ENCODE data around the gene NIPAL3.
"Not testable (repeated sequence)": the region's sequence is repeated elsewhere in the genome, so short reads cannot be mapped to it uniquely, and the experiment has no call there.

NIPAL3 gene

DNA sequence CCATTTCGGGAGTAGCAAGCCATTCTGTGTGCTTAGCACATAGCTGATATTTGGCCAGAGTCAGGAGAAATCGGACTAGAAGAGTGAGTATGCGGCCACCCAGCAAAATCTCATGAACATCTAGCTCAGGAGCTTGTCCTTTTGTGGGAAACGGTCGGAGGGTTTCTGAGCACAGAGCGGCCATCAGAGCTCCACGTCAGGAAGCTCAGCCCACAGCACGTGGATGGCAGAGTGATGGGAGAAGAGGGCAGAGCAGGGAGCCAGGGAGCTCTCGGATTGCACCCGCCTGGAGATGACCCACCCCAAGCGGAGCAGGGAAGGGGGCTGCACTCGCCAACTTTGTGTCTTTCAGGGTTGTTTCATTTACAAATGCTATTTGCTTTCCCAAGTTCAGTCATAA lies 100.9 kb downstream of the NIPAL3 start:
- Histone ChIP-seq H3K27me3 (ENCODE audit: control insufficient read depth, insufficient read depth, low read length) (no peaks in the 10 kb centered on the region), H3K4me2 (ENCODE audit: low read length) (no peak overlapping the region), H2AFZ (no peak overlapping the region), H3K79me2 (no peaks in the 10 kb centered on the region), H3K9me3 (ENCODE audit: control insufficient read depth, low read length) (no peaks in the 10 kb centered on the region), H3K27ac (no peak overlapping the region), H3K4me3 (ENCODE audit: low read depth, low read length) (no peak overlapping the region), H3K9ac (no peak overlapping the region), H3K36me3 (ENCODE audit: control insufficient read depth, insufficient read depth, low read length) (no peaks in the 10 kb centered on the region), H3K4me1 (no peaks in the 10 kb centered on the region)
- TF ChIP-seq, protein P1, sequence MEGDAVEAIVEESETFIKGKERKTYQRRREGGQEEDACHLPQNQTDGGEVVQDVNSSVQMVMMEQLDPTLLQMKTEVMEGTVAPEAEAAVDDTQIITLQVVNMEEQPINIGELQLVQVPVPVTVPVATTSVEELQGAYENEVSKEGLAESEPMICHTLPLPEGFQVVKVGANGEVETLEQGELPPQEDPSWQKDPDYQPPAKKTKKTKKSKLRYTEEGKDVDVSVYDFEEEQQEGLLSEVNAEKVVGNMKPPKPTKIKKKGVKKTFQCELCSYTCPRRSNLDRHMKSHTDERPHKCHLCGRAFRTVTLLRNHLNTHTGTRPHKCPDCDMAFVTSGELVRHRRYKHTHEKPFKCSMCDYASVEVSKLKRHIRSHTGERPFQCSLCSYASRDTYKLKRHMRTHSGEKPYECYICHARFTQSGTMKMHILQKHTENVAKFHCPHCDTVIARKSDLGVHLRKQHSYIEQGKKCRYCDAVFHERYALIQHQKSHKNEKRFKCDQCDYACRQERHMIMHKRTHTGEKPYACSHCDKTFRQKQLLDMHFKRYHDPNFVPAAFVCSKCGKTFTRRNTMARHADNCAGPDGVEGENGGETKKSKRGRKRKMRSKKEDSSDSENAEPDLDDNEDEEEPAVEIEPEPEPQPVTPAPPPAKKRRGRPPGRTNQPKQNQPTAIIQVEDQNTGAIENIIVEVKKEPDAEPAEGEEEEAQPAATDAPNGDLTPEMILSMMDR (IDR thresholded peaks at IDR 0.05): no peak

DNA sequence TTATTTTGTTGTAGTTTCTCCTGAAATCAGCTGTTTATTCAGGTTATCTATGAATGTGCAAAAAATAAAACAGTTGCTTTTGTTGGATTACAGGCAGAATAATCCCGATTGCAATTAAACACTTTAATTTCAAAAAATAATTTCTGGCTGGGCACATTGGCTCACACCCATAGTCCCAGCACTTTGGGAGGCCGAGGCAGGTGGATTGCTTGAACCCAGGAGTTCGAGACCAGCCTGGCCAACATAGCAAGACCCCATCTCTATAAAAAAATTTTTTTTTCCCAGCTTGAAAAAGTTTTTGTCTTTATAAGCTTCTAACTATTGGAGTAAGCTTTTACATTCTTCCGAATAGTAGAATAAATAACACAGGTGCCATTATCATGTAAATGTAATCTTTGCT lies 102.3 kb downstream of the NIPAL3 start:
- Histone ChIP-seq H3K9me3 (ENCODE audit: control insufficient read depth, low read length) (no peaks in the 10 kb centered on the region), H3K4me3 (ENCODE audit: low read depth, low read length) (no peak overlapping the region), H3K79me2 (no peaks in the 10 kb centered on the region), H3K4me1 (no peaks in the 10 kb centered on the region), H2AFZ (no peak overlapping the region), H3K4me2 (ENCODE audit: low read length) (no peak overlapping the region), H3K27me3 (ENCODE audit: control insufficient read depth, insufficient read depth, low read length) (no peaks in the 10 kb centered on the region), H3K36me3 (ENCODE audit: control insufficient read depth, insufficient read depth, low read length) (no peaks in the 10 kb centered on the region), H3K27ac (no peak overlapping the region), H3K9ac (no peak overlapping the region)
- TF ChIP-seq, protein P1 (IDR thresholded peaks at IDR 0.05): no peak

DNA sequence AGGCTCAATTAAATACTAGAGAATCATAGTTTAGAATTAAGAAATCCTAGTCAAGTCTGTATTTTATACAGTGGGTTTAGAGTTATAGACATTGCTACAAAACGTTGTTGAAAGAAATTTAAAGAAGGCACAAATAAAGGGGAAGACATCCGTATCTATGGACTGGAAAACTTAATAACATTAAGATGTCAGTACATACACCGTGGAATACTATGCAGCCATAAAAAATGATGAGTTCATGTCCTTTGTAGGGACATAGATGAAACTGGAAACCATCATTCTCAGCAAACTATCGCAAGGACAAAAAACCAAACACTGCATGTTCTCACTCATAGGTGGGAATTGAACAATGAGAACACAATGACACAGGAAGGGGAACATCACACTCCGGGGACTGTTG lies 104.7 kb downstream of the NIPAL3 start:
- H3K27me3 ChIP-seq (ENCODE audit: control insufficient read depth, insufficient read depth, low read length); H3K4me2 ChIP-seq (ENCODE audit: low read length); H3K4me1 ChIP-seq; H3K79me2 ChIP-seq; H2AFZ ChIP-seq; H3K4me3 ChIP-seq (ENCODE audit: low read depth, low read length); H3K9ac ChIP-seq; H3K9me3 ChIP-seq (ENCODE audit: control insufficient read depth, low read length); H3K36me3 ChIP-seq (ENCODE audit: control insufficient read depth, insufficient read depth, low read length); H3K27ac ChIP-seq: not testable (repeated sequence)

Data from parathyroid adenoma (tissue), 2 donors.